GM13976 (cell line): ENCODE data around the gene IDH3A.

ENCODE experiments used
- DNase-seq: peaks from one replicate; pipeline ENCODE4 v3.0.0; 2012; ENCODE audit warnings: low spot score
- in situ Hi-C: fragments of 300-500 bp; cut with MboI; formaldehyde crosslinking; loops from one replicate; pipeline ENCODE4 v1.12.0; 2022; ENCODE audit warnings: low sequenced_read_pairs, mixed read lengths, inconsistent platforms; ENCODE audit not compliant: unreplicated experiment
- TF ChIP-seq, protein P1 (sequence below): IDR thresholded peaks from 2 replicates; pipeline ENCODE4 v1.5.1; 2012; ENCODE audit warnings: borderline replicate concordance, mild to moderate bottlenecking; ENCODE audit not compliant: insufficient read depth; ENCODE audit errors: extremely low read depth, missing control alignments, control extremely low read depth

IDH3A gene

DNA sequence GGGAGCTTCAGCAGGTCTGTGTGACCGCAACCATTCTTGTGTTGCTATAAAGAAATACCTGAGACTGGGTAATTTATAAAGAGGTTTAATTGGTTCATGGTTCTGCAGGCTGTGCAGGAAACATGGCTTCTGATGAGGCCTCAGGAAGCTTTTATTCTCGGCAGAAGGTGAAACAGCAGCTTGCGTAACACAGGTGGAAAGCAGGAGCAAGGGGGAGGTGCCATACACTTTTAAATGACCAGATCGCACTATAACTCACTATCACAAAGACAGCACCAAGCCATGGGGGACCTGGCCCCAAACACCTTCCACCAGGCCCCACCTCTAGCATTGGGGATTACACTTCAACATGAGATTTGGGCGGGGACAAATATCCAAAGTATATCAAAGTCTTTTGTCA is 9.6 kb upstream of the IDH3A start:
- no peak for DNase-seq
- TF ChIP-seq, protein P1, sequence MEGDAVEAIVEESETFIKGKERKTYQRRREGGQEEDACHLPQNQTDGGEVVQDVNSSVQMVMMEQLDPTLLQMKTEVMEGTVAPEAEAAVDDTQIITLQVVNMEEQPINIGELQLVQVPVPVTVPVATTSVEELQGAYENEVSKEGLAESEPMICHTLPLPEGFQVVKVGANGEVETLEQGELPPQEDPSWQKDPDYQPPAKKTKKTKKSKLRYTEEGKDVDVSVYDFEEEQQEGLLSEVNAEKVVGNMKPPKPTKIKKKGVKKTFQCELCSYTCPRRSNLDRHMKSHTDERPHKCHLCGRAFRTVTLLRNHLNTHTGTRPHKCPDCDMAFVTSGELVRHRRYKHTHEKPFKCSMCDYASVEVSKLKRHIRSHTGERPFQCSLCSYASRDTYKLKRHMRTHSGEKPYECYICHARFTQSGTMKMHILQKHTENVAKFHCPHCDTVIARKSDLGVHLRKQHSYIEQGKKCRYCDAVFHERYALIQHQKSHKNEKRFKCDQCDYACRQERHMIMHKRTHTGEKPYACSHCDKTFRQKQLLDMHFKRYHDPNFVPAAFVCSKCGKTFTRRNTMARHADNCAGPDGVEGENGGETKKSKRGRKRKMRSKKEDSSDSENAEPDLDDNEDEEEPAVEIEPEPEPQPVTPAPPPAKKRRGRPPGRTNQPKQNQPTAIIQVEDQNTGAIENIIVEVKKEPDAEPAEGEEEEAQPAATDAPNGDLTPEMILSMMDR, result no peak
- in situ Hi-C loops, result loop anchor here (10.0 kb wide), 1 partner anchor 55 kb away; no protein-coding TSS in a partner anchor

DNA sequence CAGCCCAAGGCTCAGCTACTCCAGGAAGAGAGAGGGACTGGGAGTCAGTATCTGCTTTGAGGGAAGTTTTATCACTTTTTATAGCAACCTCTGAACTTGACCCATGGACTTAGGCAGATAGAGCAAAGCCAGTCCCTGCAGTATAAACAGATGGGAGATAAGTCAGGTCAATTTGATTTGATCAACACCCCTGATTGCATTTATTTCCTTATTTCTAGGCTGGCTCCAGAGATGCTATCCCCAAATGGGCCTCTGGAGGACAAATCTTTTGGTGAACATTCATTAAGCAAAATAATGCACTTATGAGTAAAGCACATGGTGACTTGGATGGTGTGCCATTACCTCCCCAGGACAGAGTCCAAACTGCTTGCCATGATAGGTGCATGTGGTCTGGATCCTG is 8.9 kb upstream of the IDH3A start:
- DNase-seq, result no peak
- in situ Hi-C loops, result no loop called here
- TF ChIP-seq, protein P1, result no peak

DNA sequence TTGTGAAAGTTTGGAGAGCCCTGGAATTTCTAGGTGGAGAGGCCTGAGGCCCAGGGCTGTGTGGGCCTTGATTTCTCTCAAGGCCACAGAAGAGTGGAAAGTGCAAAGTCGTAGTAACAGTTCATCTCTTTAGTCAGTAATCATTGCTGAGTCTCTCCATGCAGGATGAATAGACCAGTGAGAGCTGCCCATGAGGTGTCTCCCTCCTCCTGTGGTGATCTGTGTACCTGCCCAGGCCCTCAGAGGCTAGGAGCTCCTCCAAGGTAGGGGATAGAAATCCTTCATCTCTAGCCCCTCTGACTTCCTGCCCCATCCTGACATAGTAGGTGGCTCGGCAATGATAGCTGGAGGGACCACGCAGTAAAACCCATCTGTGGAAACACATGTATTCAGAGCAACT is 6.8 kb upstream of the IDH3A start:
- TF ChIP-seq, protein P1, result no peak
- in situ Hi-C loops, result no loop called here
- DNase-seq, result no peak

DNA sequence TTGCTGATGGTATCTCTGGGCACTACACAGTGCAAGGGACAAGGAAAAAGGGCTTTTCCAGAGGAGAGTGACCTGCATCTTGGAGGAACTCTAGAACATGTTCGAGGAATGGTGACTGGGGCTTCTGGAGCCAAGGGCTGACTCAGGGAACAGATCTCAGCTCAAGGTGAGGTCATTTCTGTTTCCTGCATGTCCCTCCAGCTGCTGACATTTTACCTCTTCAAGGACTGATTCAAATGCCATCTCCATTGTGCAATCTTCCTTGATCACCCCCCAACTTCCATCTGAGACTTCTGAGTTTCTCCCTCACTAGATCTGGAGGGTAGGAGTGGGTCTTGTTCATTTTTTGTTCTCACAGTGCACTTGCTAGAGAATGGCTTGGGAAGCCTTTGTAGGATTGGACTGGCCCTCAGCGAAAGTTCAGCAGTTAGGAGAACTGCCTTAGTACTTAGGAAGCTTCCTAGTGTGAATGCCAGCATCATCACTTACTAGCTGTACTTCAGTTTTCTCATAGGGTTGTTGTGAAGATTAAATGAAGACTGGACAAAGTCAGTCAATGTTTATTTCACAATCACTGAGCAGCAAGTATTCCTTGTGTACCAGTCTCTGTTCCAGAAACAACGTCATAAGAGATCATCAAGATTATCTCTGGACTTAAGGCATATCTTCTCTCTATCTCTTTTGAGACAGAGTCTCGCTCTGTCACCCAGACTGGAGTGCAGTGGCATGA is 2.6 kb upstream of the IDH3A start:
- TF ChIP-seq, protein P1, result no peak
- in situ Hi-C loops, result no loop called here

DNA sequence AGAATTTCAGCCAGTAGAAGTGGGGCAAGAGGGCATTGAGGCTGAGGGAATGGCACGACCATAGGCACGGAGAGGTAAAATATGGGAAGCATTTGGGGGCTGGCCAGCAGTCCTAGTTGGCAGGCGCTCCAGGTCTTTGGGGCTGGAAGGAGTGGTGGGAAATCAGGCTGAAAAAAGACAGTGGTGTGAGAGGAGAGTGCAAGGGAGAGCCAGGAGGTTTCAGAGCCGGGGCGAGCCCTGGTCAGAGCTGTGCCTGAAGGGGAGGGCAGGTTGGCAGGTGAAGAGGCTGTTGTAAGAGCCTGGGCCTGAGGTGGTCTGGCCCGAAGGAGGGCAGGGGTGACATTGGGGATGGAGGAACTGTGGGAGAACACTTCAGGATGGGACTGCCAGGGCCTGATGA is 1.6 kb upstream of the IDH3A start:
- in situ Hi-C loops, result no loop called here
- TF ChIP-seq, protein P1, result no peak
- no peak for DNase-seq

More for the DNA sequence above, 2.6 kb upstream of the IDH3A start:
- DNase-seq, result no peak

DNA sequence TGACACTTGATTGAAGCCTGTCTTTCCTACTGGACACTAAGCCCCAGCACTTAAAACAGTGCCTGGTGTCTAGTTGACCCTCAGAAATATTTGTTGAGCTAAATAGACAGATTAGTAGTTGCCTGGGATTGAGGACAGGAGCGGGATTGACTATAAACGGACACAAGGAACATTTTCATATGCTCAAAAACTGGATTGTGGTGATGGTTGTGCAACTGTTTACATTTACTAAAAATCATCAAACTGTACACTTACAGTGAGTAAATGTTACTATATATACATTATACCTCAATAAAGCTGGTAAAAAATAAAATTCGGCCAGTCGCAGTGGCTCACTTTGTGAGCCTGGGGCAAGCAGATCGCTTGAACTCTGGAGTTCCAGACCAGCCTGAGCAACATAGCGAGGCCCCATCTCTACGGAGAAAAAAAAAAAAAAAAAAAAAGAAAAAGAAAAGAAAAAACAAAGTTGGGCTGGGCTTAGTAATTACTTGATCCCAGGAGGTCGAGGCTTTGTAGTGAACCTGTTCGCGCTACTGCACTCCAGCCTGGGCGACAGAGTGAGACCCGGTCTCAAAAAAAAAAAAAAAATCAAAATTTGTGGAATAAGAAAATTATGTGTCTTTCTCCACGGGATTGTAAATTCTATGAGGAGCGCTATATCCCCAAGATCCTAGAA is 632 bp upstream of the IDH3A start:
- DNase-seq, result no peak
- in situ Hi-C loops, result no loop called here
- TF ChIP-seq, protein P1, result no peak
